NOMO-1 (cell line): ENCODE data around the gene PRXL2B.
A peak's percentile ranks its signal among the peaks of the same experiment; 100 is the strongest.

ENCODE experiments used
- DNase-seq, 2 experiments: peaks; one replicate each; lab custom pipeline; 2025; ENCODE audit not compliant: unreplicated experiment in 2 of 2; lab: John Stamatoyannopoulos, UW

The PRXL2B gene, protein sequence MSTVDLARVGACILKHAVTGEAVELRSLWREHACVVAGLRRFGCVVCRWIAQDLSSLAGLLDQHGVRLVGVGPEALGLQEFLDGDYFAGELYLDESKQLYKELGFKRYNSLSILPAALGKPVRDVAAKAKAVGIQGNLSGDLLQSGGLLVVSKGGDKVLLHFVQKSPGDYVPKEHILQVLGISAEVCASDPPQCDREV

GRCh38 chr1:2586154-2587070 lies at the start of gene PRXL2B:
Gene PRXL2B (plus strand): TSS chr1:2586777. CDS start chr1:2586886, 109 bp downstream.
- peak; percentile 97 to 98 for DNase-seq

GRCh38 chr1:2537784-2538115 lies 48.8 kb upstream of the PRXL2B start:
- DNase-seq = no peak

DNA sequence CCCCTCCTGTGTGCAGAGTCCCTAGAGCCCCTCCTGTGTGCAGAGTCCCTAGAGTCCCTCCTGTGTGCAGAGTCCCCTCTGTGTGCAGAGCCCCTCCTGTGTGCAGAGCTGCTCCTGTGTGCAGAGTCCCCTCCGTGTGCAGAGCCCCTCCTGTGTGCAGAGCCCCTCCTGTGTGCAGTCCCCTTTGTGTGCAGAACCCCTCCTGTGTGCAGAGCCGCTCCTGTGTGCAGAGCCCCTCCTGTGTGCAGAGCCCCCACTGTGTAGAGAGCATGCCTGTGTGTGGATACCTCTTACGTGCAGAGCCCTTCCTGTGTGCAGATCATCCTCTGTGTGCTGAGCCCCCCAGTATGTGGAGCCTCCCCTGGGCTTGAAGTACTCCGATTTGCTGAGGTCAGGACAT lies 48.2 kb upstream of the PRXL2B start:
- no peak for DNase-seq

GRCh38 chr1:2538872-2539271 lies 47.7 kb upstream of the PRXL2B start:
- DNase-seq = no peak

DNA sequence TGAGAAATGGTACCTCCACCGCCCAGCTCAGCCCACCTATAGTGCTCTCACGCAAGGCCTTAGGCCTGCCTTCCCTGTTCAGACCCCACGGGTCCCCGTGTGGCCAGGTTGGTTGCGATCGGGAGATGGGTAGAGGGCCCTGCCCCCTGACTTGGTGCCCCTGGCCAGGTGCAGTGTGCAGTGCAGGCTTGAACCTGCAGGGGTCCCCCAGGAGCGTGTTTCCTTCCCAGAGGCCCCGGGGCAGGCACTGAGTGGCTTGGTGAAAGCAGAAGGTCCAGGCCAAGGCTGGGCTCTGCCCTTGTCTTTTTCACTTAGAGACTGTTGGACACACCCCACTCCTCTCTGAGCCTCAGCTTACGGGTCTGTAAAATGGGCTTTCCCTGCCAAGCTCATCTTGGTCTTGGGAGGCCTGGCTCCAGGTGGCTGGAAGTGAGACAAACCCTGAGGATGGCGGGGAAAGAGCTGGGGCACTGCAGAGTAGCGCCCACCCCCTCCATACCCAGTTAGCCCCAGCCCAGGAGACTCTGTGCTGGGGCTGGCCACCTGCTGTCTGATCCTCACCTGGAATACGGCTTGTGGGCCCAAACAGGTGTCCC lies 47.2 kb upstream of the PRXL2B start:
- DNase-seq = no peak

- no peak for DNase-seq
Observed at GRCh38 chr1:2540816-2541492, 45.6 kb upstream of the PRXL2B start.

- no peak for DNase-seq
Observed at GRCh38 chr1:2541619-2542245, 44.8 kb upstream of the PRXL2B start.

DNA sequence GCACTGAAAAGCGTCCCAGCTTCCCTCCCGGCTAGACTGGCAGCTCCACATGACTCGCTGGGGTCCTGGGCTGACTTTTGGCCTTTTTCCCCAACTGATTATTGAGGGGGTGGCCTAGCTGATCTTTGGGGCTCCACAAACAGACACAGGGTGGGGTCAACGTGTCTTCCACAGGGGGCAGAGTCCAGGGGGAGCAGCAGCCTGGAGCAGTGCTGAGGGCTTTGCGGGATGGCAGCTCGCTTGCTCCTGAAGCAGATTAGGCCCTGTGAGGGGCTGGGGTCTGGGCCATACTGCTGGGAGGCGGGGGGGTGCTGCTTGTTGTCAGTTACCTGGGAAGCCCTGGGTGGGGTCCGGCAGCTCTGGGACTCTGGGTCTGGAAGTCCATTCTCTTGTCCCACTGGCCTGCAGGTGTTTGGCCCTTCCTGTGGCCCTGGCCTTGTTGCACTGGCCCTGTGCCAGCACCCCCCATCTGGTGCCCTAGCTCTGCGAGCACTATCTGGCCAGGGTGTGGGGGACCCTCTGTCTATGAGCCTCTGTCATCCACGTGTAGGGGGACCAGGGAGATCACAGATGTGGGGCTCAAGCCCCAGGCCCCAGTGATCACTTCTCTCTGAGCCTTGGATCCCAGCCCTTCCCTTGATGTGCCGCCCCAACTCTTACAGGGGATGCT lies 44.2 kb upstream of the PRXL2B start:
- DNase-seq = no peak

- DNase-seq = no peak
Observed at GRCh38 chr1:2543543-2544092, 43.0 kb upstream of the PRXL2B start.

DNA sequence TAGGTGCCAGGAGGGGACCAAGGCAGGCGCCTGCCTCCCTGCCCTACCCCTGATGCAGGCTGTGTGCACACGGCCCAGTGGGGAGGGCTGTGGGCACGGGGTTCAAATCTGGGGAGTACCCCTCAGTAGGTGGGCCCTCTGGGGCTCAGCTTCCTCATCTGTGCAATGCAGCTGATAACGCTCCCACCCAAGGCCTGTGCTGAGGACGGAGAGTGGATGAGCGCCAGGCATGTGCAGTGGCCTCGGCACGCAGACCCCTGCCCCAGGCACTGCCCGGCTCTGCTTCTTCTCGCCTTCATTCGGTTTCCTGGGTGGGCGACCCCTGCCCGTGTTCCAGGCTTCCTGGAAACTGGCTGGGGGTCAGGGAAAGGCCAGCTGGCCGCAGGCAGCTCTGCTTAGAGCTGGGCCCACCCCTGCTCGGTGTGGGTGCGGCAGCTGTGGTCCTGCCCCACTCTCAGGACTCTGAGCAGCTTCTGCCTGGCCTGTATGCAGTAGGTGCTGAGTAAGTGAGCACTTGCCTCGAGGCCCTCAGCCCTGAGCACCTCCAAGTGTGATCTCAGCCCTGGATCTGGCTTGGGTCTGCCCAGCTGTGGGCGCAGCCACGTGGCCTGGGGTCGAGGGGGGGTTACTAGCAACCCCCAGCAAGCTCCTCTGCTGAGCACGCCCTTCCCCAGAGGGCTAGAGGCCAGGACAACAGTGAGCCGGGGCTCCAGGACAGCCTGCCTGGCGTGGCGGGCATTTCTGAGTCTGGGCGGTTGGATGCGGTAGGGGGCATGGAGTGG lies 42.3 kb upstream of the PRXL2B start:
- no peak for DNase-seq

DNA sequence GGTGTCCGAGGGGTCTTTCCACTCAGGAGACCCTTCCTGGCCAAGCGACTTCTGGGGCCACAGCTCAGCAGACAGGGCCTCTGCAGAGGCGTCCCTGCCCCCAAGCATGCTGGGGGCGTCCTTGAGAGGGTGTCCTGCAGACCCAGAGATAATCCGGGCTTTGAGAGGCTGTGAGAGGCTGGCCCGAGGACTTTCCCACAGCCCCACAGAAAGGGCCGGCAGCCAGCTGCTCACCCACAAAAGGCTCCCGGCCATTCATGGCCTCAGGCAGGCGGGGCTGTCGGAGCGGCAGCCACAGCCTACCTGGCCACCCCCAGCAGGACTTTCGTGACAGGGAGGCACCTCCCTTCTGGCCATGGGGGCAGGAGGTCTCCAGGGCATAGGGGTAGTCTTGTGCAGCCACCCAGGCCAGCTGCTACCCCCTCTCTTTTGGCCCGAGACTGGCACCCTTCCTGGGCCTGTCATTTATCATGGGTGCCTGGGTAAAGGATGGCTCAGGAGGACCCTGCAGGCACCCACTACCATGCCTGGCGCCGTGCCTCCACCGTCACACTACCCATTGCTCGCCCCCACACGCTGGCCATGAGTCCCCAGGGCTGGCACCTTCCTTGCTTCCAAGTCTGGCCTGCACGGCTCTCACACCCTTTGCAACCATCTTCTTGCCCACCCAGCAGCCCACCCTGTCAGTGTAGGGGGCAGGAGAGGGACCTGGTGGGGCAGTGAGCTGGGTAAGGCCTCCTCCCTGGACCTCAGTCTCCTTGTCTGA lies 41.5 kb upstream of the PRXL2B start:
- DNase-seq = no peak

DNA sequence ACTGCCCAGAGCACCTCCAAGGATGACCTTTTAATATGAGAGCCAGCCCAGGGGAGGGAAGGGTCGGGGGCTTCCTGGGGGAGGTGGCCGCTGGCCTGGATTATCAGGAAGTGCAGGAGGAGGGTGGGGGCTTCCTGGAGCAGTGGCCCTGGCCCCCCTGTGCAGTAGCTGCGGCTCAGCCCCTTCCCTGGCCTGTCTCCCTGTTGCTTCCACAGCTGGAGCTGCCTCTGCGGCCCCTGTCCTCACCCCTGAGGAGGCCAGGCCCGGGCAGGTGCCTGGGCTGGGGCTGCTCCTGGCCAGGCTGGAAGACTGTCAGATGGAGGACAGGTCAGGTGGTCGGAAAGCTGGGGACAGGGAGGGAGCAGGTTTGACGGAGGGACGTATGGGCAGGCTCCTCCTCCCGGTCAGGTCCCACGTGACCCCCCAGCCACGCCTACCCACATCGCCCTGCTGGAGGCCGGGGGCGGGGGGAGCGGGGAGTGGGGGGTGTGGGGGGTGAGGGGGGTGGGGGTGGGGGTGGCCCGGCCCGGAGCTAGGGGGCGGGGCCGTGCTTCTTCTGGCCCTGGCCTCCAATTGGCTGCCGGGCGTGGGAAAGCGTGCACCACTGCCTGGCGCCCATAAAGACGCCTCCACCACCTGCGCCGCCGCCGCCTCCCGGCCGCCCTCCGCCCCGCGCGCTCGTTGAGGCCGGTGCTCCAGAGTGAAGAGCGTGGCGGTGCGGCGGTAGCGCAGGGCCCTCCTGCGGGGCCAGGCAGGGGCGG lies 40.6 kb upstream of the PRXL2B start:
- peak; percentile 72 to 78 for DNase-seq

- DNase-seq = peak; percentile 80 to 95
Observed at GRCh38 chr1:2546515-2547209, 39.9 kb upstream of the PRXL2B start.

DNA sequence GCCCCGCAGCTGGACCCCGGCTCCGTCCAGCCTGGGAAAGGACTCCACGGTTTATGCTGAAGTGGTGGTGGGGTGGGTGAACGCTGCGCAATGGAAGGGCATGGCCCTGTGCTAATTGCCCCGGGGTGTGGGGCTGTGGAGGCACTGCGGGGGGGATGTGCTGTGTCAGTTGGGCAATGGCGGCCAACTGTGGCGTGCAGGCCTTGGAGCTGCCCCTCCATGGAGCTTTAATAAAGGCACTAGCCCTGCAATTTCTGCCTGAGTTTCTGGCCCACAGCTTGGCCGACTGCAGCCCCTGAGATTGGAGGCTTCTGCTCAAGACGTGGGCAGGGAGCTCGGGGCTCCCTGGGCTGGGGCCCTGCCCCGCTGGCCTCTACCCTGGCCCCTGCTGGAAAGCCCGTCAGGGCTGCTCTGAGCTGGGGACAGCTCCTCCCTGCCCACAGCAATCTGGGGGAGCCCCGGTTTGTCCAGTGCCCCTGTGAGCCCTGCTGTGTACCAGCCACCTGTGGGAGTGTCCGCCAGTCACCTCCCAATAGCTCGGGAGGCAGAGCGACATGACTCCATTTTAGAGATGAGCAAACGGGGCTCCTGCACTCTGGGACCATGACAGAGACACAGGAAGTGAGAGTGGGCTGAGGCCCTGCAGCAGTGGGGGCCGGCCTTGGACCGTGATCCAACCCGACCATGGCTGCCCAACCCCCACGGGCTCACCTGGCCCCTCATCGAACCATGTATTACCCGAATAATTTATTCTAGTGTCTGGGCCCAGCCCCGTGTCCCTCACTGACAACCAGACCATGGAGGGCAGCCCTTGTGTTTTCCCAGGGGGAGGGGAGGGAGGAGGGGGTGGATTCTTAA lies 39.1 kb upstream of the PRXL2B start:
- peak; percentile 55 to 59 for DNase-seq

DNA sequence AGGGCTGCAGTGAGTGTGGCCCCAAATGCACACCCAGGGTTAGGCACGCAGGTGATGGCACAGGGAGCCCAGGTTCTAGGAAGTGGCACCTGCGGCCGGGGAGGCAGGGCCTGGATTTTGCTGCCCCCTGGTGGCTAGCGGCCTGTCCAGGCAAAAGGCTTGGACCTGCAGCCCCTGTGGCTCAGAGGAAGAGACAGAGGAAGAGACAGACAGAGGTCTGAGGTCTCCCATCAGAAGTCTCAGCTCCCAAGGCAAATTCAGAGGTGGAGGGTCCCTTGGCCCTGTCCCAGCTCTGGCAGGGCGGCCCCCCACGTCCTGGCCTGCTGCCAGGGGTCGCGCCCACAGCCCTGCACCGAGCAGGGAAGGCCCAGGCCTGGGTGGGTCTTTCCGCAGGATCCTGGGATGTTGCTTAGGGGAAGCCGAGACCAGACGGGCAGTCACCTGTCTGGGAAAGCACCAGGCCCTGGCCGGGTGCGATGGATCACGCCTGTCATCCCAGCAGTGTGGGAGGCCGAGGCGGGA lies 38.4 kb upstream of the PRXL2B start:
- DNase-seq = peak; percentile 66 to 76
